HL-60 (cell line): Measurements from ENCODE around the gene MACROD2.

Source experiments
- CTCF ChIP-seq: IDR thresholded peaks from one replicate; pipeline ENCODE4 v1.5.1; 2011; ENCODE audit warnings: low read length, control low read depth, inconsistent platforms; ENCODE audit not compliant: insufficient read depth
- POLR2AphosphoS5 ChIP-seq: IDR thresholded peaks from 2 replicates; pipeline ENCODE4 v1.6.1; 2012; ENCODE audit warnings: low read depth
- REST ChIP-seq: IDR thresholded peaks from 2 replicates; pipeline ENCODE4 v1.6.1; 2012; ENCODE audit warnings: low read depth; ENCODE audit not compliant: insufficient replicate concordance

GRCh38 chr20:15795305-15796019, 1800.1 kb downstream of the MACROD2 start:
- TF ChIP-seq CTCF, result no peak
- no peak for TF ChIP-seq POLR2AphosphoS5
- TF ChIP-seq REST, result no peak
